GM06990 (cell line): ENCODE data around the gene MAG.
A peak's percentile ranks its signal among the peaks of the same experiment; 100 is the strongest.

ENCODE experiments used
- DNase-seq: peaks from one replicate; pipeline ENCODE4 v3.0.0-alpha.2; 2011; ENCODE audit not compliant: insufficient read length; ENCODE audit errors: extremely low read depth
- H3K27me3 ChIP-seq: replicated peaks from 2 replicates; pipeline ENCODE4 v1.6.0; 2011; ENCODE audit warnings: low read length; ENCODE audit not compliant: control insufficient read depth, insufficient read depth
- H3K36me3 ChIP-seq: 2 replicates; pipeline ENCODE4 v1.5.1; 2011; ENCODE audit warnings: low read length; ENCODE audit not compliant: control insufficient read depth, insufficient read depth
- H3K4me3 ChIP-seq: replicated peaks from 2 replicates; pipeline ENCODE4 v1.5.1; 2011; ENCODE audit warnings: low read depth, mild to moderate bottlenecking, control low read depth, low read length
- CTCF ChIP-seq: IDR thresholded peaks from 2 replicates; pipeline ENCODE4 v1.5.1; 2011; ENCODE audit warnings: low read length, control low read depth, mild to moderate bottlenecking, inconsistent platforms; ENCODE audit not compliant: insufficient read depth, poor library complexity, severe bottlenecking

Gene MAG

GRCh38 chr19:35302446-35302845 is 10.5 kb downstream of the MAG start:
- no peak for TF ChIP-seq CTCF
- Histone ChIP-seq H3K36me3 (no peaks in the 10 kb centered on the region), H3K4me3 (no peak overlapping the region), H3K27me3 (no peaks in the 10 kb centered on the region)
- DNase-seq: no peak

- TF ChIP-seq CTCF: no peak
- H3K36me3 ChIP-seq: no peaks in the 10 kb centered on the region
- DNase-seq: no peak
- H3K27me3 ChIP-seq: no peaks in the 10 kb centered on the region
- no peak overlapping the region for H3K4me3 ChIP-seq
Measured at GRCh38 chr19:35303357-35303915, 11.5 kb downstream of the MAG start.

GRCh38 chr19:35304036-35304435 is 12.1 kb downstream of the MAG start:
- no peak for TF ChIP-seq CTCF
- DNase-seq: no peak
- H3K4me3 ChIP-seq: no peak overlapping the region
- H3K27me3 ChIP-seq: no peaks in the 10 kb centered on the region
- no peaks in the 10 kb centered on the region for H3K36me3 ChIP-seq

GRCh38 chr19:35305181-35305580 is 13.2 kb downstream of the MAG start:
- H3K27me3 ChIP-seq: no peaks in the 10 kb centered on the region
- H3K4me3 ChIP-seq: no peak overlapping the region
- no peak for DNase-seq
- H3K36me3 ChIP-seq: no peaks in the 10 kb centered on the region
- no peak for TF ChIP-seq CTCF

GRCh38 chr19:35306473-35307246 is 14.7 kb downstream of the MAG start:
- TF ChIP-seq CTCF: peak; percentile 68
- H3K27me3 ChIP-seq: no peaks in the 10 kb centered on the region
- H3K4me3 ChIP-seq: no peak overlapping the region
- DNase-seq: no peak
- no peaks in the 10 kb centered on the region for H3K36me3 ChIP-seq
